Activated CD4-positive, alpha-beta T cell treated with anti-CD3 and anti-CD28 coated beads, Interleukin-2, amount 50 U/mL, for 16 hours (primary cell): Measurements from ENCODE around the gene ZNF579.

Source experiments
- DNase-seq: peaks from one replicate; pipeline ENCODE4 v3.0.0-alpha.2; 2020

ZNF579 gene, protein sequence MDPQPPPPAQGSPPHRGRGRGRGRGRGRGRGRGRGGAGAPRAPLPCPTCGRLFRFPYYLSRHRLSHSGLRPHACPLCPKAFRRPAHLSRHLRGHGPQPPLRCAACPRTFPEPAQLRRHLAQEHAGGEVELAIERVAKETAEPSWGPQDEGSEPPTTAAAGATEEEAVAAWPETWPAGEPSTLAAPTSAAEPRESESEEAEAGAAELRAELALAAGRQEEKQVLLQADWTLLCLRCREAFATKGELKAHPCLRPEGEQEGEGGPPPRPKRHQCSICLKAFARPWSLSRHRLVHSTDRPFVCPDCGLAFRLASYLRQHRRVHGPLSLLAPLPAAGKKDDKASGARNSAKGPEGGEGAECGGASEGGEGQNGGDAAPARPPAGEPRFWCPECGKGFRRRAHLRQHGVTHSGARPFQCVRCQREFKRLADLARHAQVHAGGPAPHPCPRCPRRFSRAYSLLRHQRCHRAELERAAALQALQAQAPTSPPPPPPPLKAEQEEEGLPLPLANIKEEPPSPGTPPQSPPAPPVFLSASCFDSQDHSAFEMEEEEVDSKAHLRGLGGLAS

DNA sequence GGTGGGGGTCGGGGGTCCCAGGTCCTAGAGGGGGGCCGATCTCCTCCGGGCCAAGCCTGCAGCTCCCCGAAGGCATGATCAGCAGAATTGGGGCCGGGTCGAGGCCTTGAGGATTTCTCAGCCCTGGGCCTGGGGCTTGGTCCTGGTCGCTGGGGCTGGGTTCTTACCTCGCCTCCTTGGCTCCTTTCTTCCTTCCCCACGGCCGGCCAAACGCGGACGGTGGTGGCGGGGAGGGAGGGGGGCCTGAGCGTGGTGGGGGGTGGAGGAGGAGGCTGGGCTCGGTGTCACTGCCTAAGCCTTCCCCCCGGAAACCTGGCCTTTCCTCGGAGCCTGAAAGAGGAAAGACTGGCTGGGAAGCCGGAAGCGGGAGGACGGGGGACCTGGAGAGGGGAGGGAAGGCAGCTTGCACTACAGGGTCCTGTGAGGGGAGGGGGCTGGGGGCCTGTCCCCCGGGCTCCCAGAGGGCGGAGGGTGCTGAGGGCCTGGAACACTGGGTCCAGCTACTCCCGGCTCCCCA is at the start of gene ZNF579:
TSS of gene ZNF579 (minus strand) at position 221 of the 517 bp plus-strand sequence. CDS start 1,209 bp downstream, outside the sequence.
- peak; percentile 86 for DNase-seq

DNA sequence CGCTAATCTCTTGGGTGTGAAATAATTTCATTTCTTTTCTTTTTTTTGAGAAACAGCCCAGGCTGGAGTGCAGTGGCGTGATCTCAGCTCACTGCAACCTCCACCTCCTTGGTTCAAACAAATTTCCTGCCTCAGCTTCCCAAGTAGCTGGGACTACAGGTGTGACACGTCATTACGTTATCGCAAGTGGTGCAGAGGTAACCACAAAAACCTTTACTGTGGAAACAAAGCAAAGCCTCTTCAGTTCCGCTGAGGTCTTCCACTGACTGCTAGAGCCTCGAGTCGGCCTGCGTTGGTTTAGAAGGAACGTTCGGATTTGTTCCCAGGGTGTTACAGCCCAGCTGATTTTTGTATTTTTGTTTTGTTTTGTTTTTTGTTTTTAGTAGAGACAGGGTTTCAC is 45.7 kb upstream of the ZNF579 start:
- peak; percentile 92 for DNase-seq

DNA sequence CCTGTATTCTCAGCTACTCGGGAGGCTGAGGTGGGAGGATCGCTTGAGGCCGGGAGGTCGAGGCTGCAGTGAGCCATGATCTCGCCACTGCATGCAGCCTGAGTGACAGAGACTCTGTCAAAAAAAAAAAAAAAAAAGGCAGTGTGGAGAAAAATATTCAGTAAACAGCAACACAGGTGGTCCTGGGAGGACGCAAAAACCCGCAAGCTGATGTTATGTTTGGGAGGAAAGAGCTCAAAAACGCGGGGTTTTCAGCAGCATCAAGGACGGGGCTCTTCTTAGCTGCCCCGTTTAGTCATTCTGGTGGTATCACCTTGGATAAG is 44.3 kb upstream of the ZNF579 start:
- DNase-seq, result no peak

DNA sequence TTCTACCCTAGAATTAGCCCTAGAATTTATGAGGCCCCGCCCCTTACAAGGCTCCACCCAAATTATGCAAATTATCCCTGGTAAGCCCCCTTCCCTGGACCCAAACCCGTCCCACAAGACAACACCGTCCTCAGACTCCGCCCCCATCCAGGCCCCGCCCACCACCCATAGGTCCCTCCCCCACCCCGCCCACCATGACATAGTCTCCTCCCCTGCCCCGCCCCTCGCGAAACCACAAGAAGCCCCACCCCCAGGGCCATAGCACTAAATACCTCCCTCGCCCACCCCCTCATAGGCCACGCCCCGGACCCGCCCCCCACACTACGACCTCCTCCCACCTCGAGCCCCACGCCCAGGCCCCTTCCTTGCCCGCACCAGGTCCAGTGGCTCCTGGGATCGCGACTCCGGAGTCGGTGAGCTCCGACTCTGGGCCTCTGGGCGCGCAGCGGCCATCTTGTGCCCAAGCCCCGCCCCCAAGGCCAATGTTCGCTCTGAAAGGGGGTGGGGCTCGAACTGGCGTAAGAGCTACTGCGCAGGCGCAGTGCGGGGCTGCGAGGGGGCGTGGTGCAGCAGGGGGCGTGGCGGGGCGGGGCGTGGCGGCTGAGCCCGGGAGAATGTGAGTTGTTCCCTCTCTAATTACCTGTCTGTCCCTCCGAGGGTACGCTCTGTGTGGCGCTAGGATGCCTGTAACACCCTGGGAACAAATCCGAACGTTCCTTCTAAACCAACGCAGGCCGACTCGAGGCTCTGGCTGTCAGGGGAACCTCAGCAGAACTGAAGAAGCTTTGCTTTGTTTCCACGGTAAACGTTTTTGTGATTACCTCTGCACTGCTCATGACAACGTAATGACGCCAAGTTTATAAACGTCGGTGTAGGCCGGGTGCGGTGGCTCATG is 43.7 kb upstream of the ZNF579 start, which contains the start of gene ZNF784:
TSS of gene ZNF784 (minus strand) at position 458 of the 895 bp plus-strand sequence. CDS start at position 453, 5 bp downstream.
- DNase-seq, result peak; percentile 94

DNA sequence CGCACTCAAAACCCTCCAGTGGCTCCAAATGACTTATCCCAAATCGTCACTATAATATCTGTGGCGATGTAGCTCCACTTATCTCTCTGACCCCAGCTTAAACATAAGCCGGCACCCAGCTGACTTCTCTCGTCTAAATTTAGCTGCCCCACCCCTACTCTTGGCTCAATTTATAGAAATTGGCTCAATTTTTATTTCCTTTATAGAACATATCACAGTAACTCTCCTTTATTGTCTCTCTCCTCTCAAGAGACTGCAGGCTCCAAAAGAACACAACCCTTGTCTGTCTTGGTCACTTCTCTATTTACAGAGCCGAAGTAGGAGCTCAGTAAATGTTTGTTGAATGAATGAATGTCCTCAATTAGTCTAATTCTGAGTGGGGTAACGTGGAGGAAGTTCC is 42.9 kb upstream of the ZNF579 start:
- DNase-seq, result no peak

DNA sequence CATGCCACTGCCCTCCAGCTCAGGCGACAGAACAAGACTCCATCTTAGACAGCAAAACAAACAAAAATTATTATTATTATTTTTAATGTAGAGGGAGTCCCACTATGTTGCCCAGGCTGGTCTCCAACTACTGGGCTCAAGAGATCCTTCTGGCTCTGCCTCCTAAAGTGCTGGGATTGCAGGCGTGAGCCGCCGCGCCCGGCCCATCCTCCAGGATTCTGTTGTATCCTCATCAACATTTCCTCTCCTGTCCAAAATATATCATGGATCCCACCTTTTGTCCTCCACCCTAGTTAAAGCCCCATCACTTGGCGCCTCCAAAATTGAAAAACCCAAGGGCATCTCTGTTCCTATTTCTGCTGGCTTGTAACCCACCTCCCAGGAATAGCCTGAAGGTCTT is 42.5 kb upstream of the ZNF579 start:
- DNase-seq, result no peak

DNA sequence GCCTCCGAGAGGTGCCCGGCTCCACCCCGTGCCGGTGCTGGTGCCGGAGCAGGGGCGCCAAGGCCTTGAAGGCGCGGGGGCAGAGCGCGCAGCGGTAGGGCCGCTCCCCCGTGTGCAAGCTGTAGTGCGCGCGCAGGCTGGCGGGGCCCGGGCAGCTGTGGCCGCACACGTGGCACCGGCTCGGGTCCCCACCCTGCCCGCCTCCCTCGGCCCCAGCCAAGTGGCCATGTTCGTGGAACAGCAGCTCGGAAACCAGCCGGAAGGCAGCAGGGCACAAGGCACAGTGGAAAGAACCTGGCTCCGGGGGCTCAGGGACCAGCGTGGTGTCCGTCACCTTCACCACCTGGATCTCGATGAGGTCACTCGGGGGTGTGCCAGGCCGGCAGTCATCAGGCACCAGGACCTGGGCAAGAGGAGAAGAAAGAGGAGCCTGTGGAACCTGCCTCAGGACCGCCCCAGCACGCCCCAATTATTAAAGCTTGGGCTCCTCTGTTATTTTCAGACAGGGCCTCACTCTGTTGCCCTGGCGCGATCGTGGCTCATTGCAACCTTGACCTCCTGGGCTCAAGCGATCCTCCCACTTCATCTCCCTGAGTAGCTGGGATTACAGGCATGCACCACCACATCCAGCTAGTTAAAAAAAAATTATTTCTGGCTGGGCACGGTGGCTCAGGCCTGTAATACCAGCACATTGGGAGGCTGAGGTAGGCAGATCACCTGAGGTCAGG is 41.8 kb upstream of the ZNF579 start:
- DNase-seq, result no peak

DNA sequence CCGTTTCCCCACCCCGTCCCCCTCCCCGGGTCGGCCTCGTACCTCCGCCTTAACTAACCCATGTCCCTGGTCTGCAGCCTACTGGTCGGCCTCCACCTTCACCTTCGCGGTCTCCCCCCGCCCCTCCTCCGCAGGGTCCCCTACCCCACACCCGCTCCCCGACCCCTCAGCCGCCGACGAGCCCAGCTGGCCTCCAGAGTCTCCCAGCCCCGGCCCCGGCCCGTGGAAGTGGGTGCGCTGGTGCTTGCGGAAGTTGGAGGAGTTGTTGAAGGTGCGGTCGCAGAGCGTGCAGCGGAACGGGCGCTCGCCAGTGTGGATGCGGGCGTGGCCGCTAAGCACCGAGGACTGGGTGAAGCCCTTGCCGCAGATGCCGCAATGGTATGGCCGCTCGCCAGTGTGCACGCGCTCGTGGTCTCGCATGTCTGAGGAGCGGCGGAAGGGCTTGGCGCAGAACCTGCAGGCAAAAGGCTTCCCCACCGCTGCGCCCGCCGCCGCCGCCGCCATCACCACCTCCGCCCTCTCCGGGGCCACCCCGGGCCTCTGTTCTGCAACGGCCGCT is 41.1 kb upstream of the ZNF579 start:
- no peak for DNase-seq

DNA sequence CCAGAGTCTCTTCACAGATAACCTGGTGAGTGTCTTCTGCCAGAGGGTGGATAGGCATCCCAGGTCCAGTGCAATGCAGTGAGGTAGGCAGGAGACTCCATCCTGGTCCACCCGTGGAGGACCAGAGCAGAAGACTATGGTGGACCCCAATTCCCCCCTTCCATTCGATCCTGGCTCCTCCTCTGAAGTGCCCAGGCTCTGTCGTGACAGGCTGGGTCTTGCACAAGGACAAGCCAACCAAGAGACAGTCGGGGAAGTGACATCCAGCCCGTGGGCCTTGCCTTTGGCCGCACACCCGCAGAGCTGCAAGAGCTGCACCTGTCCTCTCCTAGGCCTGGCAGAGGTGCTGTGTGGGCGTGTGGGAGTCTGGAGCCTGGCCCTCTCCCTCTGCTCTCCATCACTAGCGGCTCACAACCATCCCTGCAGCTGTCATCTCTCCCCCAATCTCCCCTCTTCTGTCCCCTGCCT is 40.6 kb upstream of the ZNF579 start:
- no peak for DNase-seq

DNA sequence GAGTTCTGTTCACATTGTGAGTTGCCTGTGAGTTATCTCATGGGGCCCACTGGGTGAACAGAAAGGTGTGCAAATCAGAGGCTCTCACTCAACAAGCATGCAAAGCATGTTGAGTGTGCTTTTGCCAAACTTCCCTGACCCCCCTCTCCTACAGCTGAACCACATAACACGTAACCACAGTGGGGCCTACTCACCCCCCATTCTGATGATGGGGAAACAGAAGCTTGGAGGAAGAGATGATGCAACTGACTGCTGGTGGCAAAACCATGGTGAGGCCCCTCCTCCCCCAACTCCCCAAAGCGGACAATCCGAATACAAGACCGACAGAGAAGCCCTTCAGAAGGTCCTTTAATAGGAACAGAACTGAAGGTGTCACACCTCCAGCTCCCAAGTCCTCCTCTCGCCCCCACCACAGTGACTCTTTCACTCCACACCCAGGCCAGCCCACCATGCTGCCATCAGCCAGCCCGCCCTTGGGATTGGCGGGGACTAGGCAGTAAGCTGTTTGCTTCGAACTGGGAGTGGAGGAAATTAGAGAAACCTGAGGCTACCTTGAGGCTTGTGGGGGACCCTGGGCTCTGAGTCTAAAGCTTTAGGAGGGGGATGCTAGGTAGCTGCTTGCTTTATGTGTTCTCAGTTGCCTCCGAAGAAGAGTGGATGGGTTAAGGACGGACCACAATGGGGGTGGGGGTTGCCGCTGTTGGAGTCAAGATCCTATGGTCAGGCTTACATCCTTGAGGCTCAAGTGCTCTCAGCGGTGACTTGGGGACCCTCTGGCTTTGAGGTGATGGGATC is 40.0 kb upstream of the ZNF579 start:
- DNase-seq, result peak; percentile 18

DNA sequence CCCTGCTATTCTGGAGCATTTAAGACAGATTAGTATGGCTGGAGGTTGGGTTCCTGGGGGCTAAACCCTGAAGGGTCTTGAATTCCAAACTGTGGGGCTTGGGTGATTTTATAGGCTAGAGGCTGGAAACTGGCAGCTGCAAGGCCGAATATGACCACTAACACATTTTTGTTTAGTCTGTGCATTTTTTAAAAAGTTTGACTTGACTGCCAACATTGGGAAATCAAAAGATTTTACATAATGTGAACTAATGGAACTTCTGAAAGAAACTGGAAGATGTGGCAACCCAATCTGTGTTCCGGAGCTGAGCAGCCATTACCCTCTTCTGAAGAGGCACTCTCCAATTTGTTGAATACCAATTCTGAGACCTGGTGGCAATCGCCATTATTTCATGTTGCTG is 38.6 kb upstream of the ZNF579 start:
- no peak for DNase-seq

DNA sequence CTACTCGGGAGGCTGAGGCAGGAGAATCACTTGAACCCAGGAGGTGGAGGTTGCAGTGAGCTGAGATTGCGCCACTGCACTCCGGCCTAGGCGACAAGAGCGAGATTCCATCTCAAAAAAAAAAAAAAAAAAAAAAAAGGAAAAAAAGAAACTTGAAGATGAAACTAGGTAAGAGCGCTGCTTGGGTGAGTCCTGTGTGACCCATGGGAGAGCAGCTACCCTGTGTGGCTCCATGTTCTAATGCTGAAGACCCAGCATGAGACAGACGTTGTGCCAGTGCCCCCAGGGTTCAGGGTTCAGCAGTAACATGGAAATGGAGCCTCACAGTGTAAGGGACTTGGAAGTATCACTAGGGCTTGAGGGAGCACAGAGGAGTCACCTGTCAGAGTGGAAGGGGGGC is 37.8 kb upstream of the ZNF579 start:
- no peak for DNase-seq

DNA sequence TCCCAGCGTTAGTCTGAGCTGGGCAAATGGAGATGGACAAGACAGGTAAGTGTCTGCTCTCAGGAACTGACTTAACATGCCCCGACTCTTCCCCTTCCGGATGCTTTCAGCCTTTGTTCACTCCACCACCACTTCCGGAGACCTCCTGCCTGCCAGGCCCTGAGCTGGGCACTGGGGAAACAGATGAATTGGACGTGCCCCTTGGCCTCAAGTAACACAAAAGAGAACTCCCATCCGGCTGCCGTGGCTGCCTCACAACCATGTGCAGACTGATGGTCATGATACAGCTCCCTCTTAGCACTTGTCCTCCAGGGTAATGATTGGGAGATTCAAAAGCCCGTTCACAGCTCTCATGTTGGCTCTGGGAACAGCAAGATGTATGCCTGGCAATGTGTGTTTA is 36.8 kb upstream of the ZNF579 start:
- no peak for DNase-seq

DNA sequence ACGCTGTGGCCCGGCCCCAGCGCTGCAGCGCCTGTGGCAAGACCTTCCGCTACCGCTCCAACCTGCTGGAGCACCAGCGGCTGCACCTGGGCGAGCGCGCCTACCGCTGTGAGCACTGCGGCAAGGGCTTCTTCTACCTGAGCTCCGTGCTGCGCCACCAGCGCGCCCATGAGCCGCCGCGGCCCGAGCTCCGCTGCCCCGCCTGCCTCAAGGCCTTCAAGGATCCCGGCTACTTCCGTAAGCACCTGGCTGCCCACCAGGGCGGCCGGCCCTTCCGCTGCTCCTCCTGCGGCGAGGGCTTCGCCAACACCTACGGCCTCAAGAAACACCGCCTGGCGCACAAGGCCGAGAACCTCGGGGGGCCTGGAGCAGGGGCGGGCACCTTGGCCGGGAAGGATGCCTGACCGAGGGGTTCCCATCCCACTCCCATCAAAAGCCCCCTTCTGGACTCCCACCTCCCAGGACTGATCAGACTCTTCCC is 35.8 kb upstream of the ZNF579 start:
- no peak for DNase-seq

DNA sequence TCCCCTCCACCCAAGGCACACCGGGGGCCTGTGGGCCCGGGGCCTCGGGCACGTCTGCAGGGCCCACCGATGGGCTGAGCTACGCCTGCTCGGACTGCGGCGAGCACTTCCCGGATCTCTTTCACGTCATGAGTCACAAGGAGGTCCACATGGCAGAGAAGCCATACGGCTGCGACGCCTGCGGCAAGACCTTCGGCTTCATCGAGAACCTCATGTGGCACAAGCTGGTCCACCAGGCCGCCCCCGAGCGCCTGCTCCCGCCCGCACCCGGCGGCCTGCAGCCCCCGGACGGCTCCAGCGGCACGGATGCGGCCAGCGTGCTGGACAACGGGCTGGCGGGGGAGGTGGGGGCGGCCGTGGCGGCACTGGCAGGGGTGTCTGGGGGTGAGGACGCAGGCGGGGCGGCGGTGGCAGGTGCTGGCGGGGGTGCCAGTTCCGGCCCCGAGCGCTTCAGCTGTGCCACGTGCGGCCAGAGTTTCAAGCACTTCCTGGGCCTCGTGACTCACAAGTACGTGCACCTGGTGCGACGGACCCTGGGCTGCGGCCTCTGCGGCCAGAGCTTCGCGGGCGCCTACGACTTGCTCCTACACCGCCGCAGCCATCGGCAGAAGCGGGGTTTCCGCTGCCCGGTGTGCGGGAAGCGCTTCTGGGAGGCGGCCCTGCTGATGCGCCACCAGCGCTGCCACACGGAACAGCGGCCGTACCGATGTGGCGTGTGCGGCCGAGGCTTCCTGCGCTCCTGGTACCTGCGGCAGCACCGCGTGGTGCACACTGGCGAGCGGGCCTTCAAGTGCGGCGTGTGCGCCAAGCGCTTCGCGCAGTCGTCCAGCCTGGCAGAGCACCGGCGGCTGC is 35.1 kb upstream of the ZNF579 start:
- no peak for DNase-seq

DNA sequence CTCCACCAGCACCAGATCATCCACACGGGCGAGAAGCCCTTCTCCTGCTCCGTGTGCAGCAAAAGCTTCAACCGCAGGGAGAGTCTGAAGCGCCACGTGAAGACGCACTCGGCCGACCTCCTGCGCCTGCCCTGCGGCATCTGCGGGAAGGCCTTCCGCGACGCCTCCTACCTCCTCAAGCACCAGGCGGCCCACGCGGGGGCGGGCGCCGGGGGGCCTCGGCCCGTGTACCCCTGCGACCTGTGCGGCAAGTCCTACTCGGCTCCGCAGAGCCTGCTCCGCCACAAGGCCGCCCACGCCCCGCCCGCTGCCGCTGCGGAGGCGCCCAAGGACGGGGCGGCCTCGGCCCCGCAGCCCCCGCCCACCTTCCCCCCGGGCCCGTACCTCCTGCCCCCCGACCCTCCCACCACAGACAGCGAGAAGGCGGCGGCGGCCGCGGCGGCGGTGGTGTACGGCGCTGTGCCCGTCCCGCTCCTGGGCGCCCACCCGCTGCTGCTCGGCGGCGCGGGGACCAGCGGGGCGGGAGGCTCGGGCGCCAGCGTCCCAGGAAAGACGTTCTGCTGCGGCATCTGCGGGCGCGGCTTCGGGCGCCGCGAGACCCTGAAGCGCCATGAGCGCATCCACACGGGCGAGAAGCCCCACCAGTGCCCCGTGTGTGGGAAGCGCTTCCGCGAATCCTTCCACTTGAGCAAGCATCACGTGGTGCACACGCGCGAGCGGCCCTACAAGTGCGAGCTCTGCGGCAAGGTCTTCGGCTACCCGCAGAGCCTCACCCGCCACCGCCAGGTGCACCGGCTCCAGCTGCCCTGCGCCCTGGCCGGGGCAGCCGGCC is 34.3 kb upstream of the ZNF579 start:
- DNase-seq, result no peak

DNA sequence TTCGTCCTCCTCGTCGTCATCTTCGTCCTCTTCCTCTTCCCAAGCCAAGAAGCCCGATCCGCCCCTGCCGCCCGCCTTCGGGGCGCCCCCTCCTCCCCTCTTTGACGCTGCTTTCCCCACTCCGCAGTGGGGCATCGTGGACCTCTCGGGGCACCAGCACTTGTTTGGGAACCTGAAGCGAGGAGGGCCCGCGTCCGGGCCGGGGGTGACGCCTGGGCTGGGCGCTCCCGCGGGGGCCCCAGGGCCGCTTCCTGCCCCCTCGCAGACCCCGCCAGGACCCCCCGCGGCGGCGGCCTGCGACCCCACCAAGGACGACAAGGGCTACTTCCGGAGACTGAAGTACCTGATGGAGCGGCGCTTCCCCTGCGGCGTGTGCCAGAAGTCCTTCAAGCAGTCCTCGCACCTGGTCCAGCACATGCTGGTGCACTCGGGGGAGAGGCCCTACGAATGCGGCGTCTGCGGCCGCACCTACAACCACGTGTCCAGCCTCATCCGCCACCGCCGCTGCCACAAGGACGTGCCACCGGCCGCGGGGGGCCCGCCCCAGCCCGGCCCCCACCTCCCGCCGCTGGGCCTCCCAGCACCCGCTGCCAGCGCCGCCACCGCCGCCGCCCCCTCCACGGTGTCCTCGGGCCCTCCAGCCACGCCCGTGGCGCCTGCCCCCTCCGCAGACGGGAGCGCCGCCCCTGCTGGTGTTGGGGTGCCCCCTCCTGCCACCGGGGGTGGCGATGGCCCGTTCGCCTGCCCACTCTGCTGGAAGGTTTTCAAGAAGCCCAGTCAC is 33.5 kb upstream of the ZNF579 start:
- DNase-seq, result no peak

DNA sequence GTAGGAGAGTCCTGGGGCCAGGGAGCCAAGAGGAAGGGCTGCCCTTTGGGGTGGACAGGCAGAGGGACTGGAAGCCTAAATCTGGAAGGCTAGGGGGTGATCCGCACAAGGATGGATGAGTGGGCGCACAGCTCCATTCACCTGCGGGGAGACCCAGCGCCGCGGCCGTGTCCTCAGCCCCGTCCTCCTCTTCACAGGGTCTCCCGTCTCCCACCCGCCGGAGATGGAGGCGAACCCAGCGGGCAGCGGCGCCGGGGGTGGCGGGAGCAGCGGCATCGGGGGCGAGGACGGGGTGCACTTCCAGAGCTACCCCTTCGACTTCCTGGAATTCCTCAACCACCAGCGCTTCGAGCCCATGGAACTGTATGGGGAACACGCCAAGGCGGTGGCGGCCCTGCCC is 32.7 kb upstream of the ZNF579 start:
- DNase-seq, result no peak
